Hematopoietic multipotent progenitor cell treated with erythropoietin and hydrocortisone succinate and interleukin-3 and kit ligand, for 15 days (in vitro differentiated cells): ENCODE data around the gene SARS1.
A peak's percentile ranks its signal among the peaks of the same experiment; 100 is the strongest.

ENCODE experiments used
- DNase-seq: peaks from one replicate; pipeline ENCODE4 v3.0.0-alpha.2; 2015; ENCODE audit warnings: low spot score

The SARS1 gene

GRCh38 chr1:109225711-109226445 lies 12.2 kb downstream of the SARS1 start:
- no peak for DNase-seq

GRCh38 chr1:109228167-109228566 lies 14.4 kb downstream of the SARS1 start:
- no peak for DNase-seq

- no peak for DNase-seq
Observed at GRCh38 chr1:109229531-109230127, 15.9 kb downstream of the SARS1 start.

- no peak for DNase-seq
Observed at GRCh38 chr1:109231066-109231465, 17.3 kb downstream of the SARS1 start.

GRCh38 chr1:109235137-109235536 lies 21.4 kb downstream of the SARS1 start:
- DNase-seq = no peak

- DNase-seq = no peak
Observed at GRCh38 chr1:109237512-109237911, 23.8 kb downstream of the SARS1 start.

GRCh38 chr1:109238382-109238781 lies 24.7 kb downstream of the SARS1 start:
- no peak for DNase-seq

GRCh38 chr1:109239047-109239408 lies 25.3 kb downstream of the SARS1 start:
- DNase-seq = no peak

GRCh38 chr1:109239409-109240068 lies 25.8 kb downstream of the SARS1 start:
- DNase-seq = peak; percentile 31

- no peak for DNase-seq
Observed at GRCh38 chr1:109240158-109241152, 26.7 kb downstream of the SARS1 start.

GRCh38 chr1:109241344-109241743 lies 27.6 kb downstream of the SARS1 start:
- DNase-seq = no peak

- no peak for DNase-seq
Observed at GRCh38 chr1:109241841-109242345, 28.2 kb downstream of the SARS1 start.

GRCh38 chr1:109242387-109242786 lies 28.7 kb downstream of the SARS1 start:
- no peak for DNase-seq

- DNase-seq = no peak
Observed at GRCh38 chr1:109243221-109243620, 29.5 kb downstream of the SARS1 start.

GRCh38 chr1:109243860-109244552 lies 30.3 kb downstream of the SARS1 start:
- DNase-seq = no peak

- DNase-seq = no peak
Observed at GRCh38 chr1:109246141-109246551, 32.4 kb downstream of the SARS1 start.

GRCh38 chr1:109247401-109248365 lies 34.0 kb downstream of the SARS1 start:
- no peak for DNase-seq

GRCh38 chr1:109248444-109248796 lies 34.7 kb downstream of the SARS1 start:
- DNase-seq = no peak

- peak; percentile 57 for DNase-seq
Observed at GRCh38 chr1:109248797-109249629, 35.3 kb downstream of the SARS1 start, which contains the start of gene CELSR2. Gene CELSR2 (plus strand): TSS chr1:109249539. CDS start chr1:109250080, 541 bp downstream.
